Measurements from ENCODE around the gene OMP. TPM values are rescaled to one million over a fixed set of nuclear protein-coding genes. Genes with fewer than 3 reads are reported as not detected.
A peak's percentile ranks its signal among the peaks of the same experiment; 100 is the strongest.

OMP gene
- total RNA-seq, 2 donors from 2014 or later: not detected

DNA sequence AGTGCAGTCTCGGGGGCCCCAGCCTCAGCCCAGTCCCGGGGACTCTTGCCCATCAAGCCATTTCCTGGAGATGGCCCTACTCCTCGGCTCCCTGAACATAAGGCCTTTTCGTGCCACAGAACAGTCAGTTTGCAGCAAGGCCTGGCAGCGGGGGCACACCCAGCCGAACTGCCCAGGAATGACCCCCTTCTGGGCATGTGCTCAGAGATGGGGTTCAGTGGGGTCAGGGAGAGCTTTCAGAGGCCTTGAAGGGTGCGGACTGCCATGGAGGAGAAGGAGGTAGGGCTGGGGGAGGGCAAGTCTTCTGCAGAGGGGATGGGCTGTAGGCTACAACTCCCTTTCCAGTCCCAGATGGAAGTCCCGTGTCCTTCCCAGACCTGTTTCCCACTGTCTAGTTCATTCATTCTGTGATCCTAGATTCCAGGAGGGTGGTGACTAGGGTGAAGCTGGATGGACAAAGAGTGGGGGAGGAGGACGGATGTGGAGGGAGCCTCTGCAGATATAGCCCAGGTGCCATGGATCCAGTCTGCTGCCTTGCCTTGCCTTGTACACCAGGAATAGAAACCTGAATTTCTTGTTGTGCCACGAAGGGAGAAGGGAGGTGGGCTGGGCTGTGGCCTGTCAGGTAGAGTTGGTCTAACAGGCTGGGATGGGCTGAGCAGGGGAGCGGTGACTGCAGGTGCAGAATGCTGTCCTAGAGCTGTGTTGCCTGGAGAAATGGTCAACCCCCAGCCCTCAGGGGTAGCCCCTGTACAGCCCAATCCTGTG lies 14.2 kb upstream of the OMP start:
- WGBS, 2 donors: 65 to 77% methylated on average over 9 to 11 of the region's 11 CpGs
- H3K9me3 ChIP-seq: no peaks in the 10 kb centered on the region
- no peaks in the 10 kb centered on the region for H3K27me3 ChIP-seq
- DNase-seq (peak in 2 of 4 donors; percentile 54 to 58), ATAC-seq (no peak)
- H3K36me3 ChIP-seq (replicated peaks in 1 of 2; ENCODE audit: insufficient read depth in 1 of 2, low read depth in 2 of 2): no peaks in the 10 kb centered on the region
- intact Hi-C loops (cut with DNase I): loop anchor here (5.0 kb wide), 1 partner anchor 36 kb away; no protein-coding TSS in a partner anchor
- H3K4me1 ChIP-seq: peaks cover 30% of the 10 kb centered on the region
- peak overlapping the region in 1 of 4 donors; percentile 12 for H3K27ac ChIP-seq
- no peak for TF ChIP-seq POLR2A (IDR thresholded peaks at IDR 0.05)
- TF ChIP-seq, protein P1, sequence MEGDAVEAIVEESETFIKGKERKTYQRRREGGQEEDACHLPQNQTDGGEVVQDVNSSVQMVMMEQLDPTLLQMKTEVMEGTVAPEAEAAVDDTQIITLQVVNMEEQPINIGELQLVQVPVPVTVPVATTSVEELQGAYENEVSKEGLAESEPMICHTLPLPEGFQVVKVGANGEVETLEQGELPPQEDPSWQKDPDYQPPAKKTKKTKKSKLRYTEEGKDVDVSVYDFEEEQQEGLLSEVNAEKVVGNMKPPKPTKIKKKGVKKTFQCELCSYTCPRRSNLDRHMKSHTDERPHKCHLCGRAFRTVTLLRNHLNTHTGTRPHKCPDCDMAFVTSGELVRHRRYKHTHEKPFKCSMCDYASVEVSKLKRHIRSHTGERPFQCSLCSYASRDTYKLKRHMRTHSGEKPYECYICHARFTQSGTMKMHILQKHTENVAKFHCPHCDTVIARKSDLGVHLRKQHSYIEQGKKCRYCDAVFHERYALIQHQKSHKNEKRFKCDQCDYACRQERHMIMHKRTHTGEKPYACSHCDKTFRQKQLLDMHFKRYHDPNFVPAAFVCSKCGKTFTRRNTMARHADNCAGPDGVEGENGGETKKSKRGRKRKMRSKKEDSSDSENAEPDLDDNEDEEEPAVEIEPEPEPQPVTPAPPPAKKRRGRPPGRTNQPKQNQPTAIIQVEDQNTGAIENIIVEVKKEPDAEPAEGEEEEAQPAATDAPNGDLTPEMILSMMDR (IDR thresholded peaks at IDR 0.05): no peak
- H3K4me3 ChIP-seq: no peak overlapping the region

DNA sequence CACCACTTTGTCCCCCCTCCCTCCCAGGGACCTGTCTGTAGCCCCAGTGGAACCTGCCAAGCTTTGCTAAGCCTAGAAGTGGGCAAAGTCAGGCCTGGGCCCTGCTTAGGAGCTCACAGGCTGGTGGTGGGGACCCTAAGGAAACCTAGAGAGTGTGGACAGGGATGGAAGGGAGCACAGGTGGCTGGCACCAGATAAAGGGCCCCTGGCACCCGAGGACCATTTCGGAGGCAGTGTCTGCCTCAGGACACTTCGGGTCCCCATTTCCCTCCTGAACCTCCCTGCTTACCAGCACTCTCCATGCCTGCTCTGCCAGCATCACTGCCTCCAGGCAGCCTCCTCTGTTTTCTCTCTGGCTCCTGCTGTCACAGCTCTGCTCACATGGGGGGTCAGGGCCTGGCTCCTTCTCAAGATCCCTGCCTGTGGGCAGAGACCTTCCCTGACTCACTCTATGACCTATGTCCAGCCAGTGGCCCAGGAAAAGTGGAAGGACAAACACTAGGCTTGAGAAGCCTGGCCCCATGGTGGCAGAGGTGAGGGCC lies 13.6 kb upstream of the OMP start:
- intact Hi-C loops (cut with DNase I): loop anchor here (5.0 kb wide), 1 partner anchor 37 kb away; no protein-coding TSS in a partner anchor
- TF ChIP-seq POLR2A (IDR thresholded peaks at IDR 0.05): no peak
- TF ChIP-seq, protein P1 (IDR thresholded peaks at IDR 0.05): no peak
- H3K9me3 ChIP-seq: no peaks in the 10 kb centered on the region
- peaks cover 30% of the 10 kb centered on the region for H3K4me1 ChIP-seq
- H3K27me3 ChIP-seq: no peaks in the 10 kb centered on the region
- ATAC-seq: no peak
- DNase-seq: peak in 2 of 4 donors; percentile 1 to 11
- no peaks in the 10 kb centered on the region for H3K36me3 ChIP-seq (replicated peaks in 1 of 2; ENCODE audit: insufficient read depth in 1 of 2, low read depth in 2 of 2)
- no peak overlapping the region for H3K4me3 ChIP-seq
- 83 to 87% methylated on average over 3 of the region's 3 CpGs for WGBS, 2 donors
- H3K27ac ChIP-seq: peak overlapping the region in 1 of 4 donors; percentile 12

DNA sequence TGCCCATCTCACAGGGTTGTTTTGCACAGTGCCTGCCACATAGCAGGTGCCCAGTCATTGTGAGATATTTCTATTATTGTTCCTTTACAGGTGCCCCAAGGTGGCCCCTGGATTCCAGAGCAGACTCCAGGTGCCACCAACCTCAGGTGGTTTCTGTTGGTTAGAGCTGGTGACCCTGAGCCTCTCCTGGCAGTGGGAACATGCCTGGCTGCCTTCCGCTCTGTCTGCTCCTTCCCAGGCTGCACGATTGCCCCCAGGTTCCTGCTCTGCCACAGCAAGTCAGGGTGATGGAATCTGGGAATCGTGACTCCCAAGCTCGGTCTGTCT lies 12.6 kb upstream of the OMP start:
- Histone ChIP-seq H3K9me3 (no peaks in the 10 kb centered on the region), H3K27ac (no peak overlapping the region), H3K4me1 (peaks cover 30% of the 10 kb centered on the region), H3K36me3 (replicated peaks in 1 of 2; ENCODE audit: insufficient read depth in 1 of 2, low read depth in 2 of 2) (no peaks in the 10 kb centered on the region), H3K27me3 (no peaks in the 10 kb centered on the region), H3K4me3 (no peak overlapping the region)
- ATAC-seq (no peak), DNase-seq (peak in 2 of 4 donors; percentile 4 to 12)
- intact Hi-C loops (cut with DNase I): loop anchor here (10.0 kb wide), 1 partner anchor 165 kb away; no protein-coding TSS in a partner anchor
- TF ChIP-seq POLR2A (IDR thresholded peaks at IDR 0.05): no peak
- TF ChIP-seq, protein P1 (IDR thresholded peaks at IDR 0.05): no peak
- 87 to 94% methylated on average over 3 to 4 of the region's 4 CpGs for WGBS, 2 donors

DNA sequence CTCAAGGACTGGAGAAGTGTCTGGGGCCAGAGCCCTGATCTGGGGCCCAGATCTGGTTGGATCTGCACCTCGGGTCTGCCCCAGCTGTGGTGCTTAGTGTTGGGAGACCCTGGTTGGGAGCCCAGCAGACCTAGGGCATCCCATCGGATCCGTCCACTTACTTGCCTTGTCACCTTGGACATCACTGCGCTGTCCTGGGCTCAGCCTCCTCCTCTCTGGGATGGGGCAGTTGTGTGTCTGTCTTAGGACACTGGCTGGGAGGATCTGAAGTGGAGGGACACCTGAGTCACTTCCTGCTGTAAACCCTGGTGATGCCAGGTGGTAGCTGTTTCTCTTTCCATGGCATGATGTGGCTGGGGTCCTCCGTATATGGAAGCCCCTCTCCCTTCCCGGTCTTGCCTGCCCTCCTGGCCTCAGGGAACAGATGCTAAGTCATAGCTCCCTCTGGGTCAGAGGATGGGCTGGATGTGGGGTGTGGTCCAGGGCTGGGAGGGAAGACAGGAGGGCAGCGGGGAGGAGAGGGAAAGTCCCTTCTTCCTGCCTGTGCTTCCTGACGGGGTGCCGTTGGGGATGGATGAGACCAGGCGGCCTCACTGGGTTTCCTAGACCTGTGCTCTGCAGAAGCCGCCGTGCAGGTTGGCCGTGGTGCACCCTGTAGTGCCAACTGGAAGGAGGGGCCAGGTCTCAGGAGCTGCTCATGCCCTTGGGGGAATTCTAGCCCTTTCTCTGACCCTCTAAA lies 12.1 kb upstream of the OMP start:
- intact Hi-C loops (cut with DNase I): loop anchor here (10.0 kb wide), 1 partner anchor 166 kb away; no protein-coding TSS in a partner anchor
- H3K4me3 ChIP-seq: no peak overlapping the region
- no peak for ATAC-seq
- TF ChIP-seq POLR2A (IDR thresholded peaks at IDR 0.05): no peak
- TF ChIP-seq, protein P1 (IDR thresholded peaks at IDR 0.05): no peak
- H3K36me3 ChIP-seq (replicated peaks in 1 of 2; ENCODE audit: insufficient read depth in 1 of 2, low read depth in 2 of 2): no peaks in the 10 kb centered on the region
- DNase-seq: peak in 2 of 4 donors; percentile 3 to 5
- 57 to 65% methylated on average over 9 to 13 of the region's 13 CpGs for WGBS, 2 donors
- no peak overlapping the region for H3K27ac ChIP-seq
- peaks cover 35% of the 10 kb centered on the region for H3K4me1 ChIP-seq
- H3K9me3 ChIP-seq: no peaks in the 10 kb centered on the region
- H3K27me3 ChIP-seq: no peaks in the 10 kb centered on the region

All from body of pancreas (tissue), 4 donors.